Uterus (tissue), 2 donors: ENCODE measurements around the gene WDR7.

Source experiments
- POLR2A ChIP-seq, 2 donors: fragments of 450-650 bp; IDR thresholded peaks; one replicate each; pipeline ENCODE4 v1.6.1; 2016; ENCODE audit warnings: antibody characterized with exemption in 2 of 2, mild to moderate bottlenecking in 1 of 2, moderate library complexity in 1 of 2
- TF ChIP-seq, protein P1 (sequence below), 4 experiments: fragments of 200-600 bp in 2 of 4; fragments of 450-650 bp in 2 of 4; sonication (generic) in 2 of 4; IDR thresholded peaks; one replicate each; pipeline ENCODE4 v1.5.1; 2016 to 2019; ENCODE audit warnings: antibody characterized with exemption in 4 of 4, mild to moderate bottlenecking in 2 of 4, moderate library complexity in 1 of 4

DNA sequence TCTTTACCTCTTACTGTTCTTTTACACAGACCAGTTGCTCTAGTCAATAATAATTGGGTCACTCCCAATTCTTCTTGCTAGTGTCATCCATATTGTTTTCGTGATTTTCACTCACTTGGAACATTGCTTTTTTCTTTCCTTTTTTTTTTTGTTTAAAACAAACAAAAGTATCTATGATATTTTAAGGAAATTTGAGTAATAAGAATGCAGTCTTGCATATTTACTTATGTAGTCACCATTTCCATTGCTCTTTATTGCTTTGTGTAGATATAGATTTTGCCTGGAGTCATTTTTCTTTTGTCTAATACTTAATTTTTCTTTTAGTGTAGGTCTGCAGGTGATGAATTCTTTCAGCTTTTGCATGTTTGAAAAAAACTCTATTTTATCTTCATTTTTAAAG, 71.9 kb downstream of the WDR7 start:
- TF ChIP-seq POLR2A (IDR thresholded peaks at IDR 0.05), result no peak
- TF ChIP-seq, protein P1, sequence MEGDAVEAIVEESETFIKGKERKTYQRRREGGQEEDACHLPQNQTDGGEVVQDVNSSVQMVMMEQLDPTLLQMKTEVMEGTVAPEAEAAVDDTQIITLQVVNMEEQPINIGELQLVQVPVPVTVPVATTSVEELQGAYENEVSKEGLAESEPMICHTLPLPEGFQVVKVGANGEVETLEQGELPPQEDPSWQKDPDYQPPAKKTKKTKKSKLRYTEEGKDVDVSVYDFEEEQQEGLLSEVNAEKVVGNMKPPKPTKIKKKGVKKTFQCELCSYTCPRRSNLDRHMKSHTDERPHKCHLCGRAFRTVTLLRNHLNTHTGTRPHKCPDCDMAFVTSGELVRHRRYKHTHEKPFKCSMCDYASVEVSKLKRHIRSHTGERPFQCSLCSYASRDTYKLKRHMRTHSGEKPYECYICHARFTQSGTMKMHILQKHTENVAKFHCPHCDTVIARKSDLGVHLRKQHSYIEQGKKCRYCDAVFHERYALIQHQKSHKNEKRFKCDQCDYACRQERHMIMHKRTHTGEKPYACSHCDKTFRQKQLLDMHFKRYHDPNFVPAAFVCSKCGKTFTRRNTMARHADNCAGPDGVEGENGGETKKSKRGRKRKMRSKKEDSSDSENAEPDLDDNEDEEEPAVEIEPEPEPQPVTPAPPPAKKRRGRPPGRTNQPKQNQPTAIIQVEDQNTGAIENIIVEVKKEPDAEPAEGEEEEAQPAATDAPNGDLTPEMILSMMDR (IDR thresholded peaks at IDR 0.05), result no peak
